Adrenal gland (tissue), 12 donors: Measurements from ENCODE around the gene KIF5C. TPM values are rescaled to one million over a fixed set of nuclear protein-coding genes. Genes with fewer than 3 reads are reported as not detected.

Experiments
- DNase-seq, 7 donors: peaks; one replicate each; pipeline ENCODE4 v3.0.0-alpha.2; 2019 to 2020
- H3K27ac ChIP-seq, 5 donors: fragments of 200-600 bp; sonication (generic) in 4 of 5; 1 replicate in 3 of 5; 2 replicates in 2 of 5; pipeline versions ENCODE4 v1.5.1 to v1.8.0; 2016 to 2020; ENCODE audit warnings: mild to moderate bottlenecking in 1 of 5
- H3K27me3 ChIP-seq: fragments of 200-600 bp; 2 replicates; pipeline ENCODE4 v1.8.0; 2021
- H3K36me3 ChIP-seq, 2 donors: fragments of 200-600 bp; replicated peaks in 1 of 2; 1 replicate in 1 of 2; 2 replicates in 1 of 2; pipeline versions ENCODE4 v1.5.1 to v1.8.0; 2018 to 2022
- H3K4me1 ChIP-seq, 2 donors: fragments of 200-600 bp; replicated peaks in 1 of 2; 1 replicate in 1 of 2; 2 replicates in 1 of 2; pipeline versions ENCODE4 v1.5.1 to v1.8.0; 2018 to 2021
- H3K4me3 ChIP-seq, 4 donors: fragments of 200-600 bp; sonication (generic) in 3 of 4; one replicate each; pipeline ENCODE4 v1.5.1; 2016 to 2018
- H3K9me3 ChIP-seq, 3 donors: fragments of 200-600 bp; sonication (generic) in 1 of 3; replicated peaks in 1 of 3; 1 replicate in 2 of 3; 2 replicates in 1 of 3; pipeline versions ENCODE4 v1.5.1 to v1.8.0; 2016 to 2021
- POLR2A ChIP-seq, 2 donors: fragments of 450-650 bp; IDR thresholded peaks; one replicate each; pipeline ENCODE4 v1.6.1; 2017; ENCODE audit warnings: antibody characterized with exemption in 2 of 2, mild to moderate bottlenecking in 2 of 2, moderate library complexity in 1 of 2
- WGBS, 4 donors: extraction: QIAGEN DNeasy Blood & Tissue Kit in 2 of 4; methylation state at CpG; one replicate each; pipeline versions ENCODE4 v1.1.5 to v1.1.7; 2013 to 2017; 5-methylcytosine and 5-hydroxymethylcytosine counted together
- intact Hi-C, 2 donors: fragments of 100-400 bp; cut with DNase I; formaldehyde crosslinking; loops; one replicate each; pipeline versions ENCODE4 v1.14.1 to v1.15.0; 2022 to 2023
- polyA plus RNA-seq, 3 donors: library from polyadenylated mRNA; stranded (reverse); fragments of 200-250 nt in 2 of 3; fragments of 350-450 nt in 1 of 3; fragmentation: Illumina TruSeq in 1 of 3; extraction: RNeasy Lipid Tissue Mini Kit (QIAGEN cat#74804) in 1 of 3; gene quantifications; one replicate each; pipeline ENCODE4 v1.2.3, GENCODE V29; 2013 to 2014
- total RNA-seq, 9 donors: library from RNA; depleted of rRNA in 4 of 9; stranded (reverse); fragments of >200 nt in 4 of 9; fragments of 120-200 nt in 1 of 9; fragmentation: NEBNext Ultra II Directional in 1 of 9; extraction: Animal tissue kit (Norgen Biotek cat#: 25700) in 1 of 9; gene quantifications; one replicate each; pipeline versions ENCODE4 v1.1.0 to v1.2.4, GENCODE V29; 2013 to 2023
- TF ChIP-seq, protein P1 (sequence below), 6 experiments: fragments of 450-650 bp in 4 of 6; fragments of 200-600 bp in 2 of 6; sonication (generic) in 1 of 6; IDR thresholded peaks; 1 replicate in 5 of 6; 2 replicates in 1 of 6; pipeline versions ENCODE4 v1.5.1 to v1.8.0; 2016 to 2021; ENCODE audit warnings: antibody characterized with exemption in 6 of 6, mild to moderate bottlenecking in 2 of 6, moderate library complexity in 1 of 6
- donor health status: healthy with polysubstance abuse.
- donor health status: Bipolar disorder and iron deficiency.
- donor health status: DM: yes; HTN: yes; CAD: no.
- donor health status: DM: no; HTN: no; CAD: no.
- donor health status: DM: no; HTN: no; CAD: no.
- donor health status: DM: yes; HTN: yes; CAD: no.

The KIF5C gene
- total and polyA plus RNA-seq, 12 donors: 9.1 to 62.1 (median 19.3) TPM

DNA sequence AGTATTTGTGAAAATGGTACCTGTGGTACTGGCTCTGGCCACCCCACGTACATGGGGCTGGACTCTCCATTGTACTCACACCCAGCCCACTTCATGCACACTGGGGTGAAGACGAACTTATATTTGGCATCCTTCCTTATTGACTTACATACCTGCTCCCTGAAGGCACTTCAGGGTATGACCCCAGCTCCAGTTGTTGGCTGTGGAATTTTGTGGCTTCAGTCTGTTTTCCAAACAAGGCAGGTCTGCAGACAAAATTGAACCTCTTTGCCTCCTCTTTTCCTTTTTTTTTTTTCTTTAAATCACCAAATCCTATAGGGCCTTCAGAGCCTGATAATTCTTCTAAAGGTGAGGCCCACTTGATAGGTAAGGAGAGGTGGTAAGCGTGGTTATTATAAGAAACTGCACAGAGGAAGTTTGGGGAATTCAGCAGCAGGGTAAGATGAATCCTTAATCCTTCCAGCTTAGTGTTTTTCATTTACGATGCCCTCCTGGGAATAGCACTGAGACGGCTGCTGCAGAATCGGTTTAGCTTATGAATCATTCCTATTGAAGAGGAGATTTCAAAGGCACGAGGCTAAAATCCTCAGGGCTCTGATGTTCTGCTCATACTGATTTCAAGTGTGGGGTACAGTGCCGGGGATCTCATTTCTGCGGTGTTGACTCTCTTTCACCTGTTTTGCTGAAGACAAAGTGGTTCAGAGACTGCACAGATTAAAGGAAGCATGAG, 55.2 kb downstream of the KIF5C start:
- Histone ChIP-seq H3K27me3 (no peaks in the 10 kb centered on the region), H3K9me3 (no peaks in the 10 kb centered on the region), H3K4me3 (no peak overlapping the region), H3K27ac (no peak overlapping the region), H3K4me1 (no peaks in the 10 kb centered on the region), H3K36me3 (no peaks in the 10 kb centered on the region)
- no peak for DNase-seq
- WGBS, 4 donors: 81 to 88% (median 87%) methylated on average over 9 of the region's 9 CpGs
- TF ChIP-seq, protein P1, sequence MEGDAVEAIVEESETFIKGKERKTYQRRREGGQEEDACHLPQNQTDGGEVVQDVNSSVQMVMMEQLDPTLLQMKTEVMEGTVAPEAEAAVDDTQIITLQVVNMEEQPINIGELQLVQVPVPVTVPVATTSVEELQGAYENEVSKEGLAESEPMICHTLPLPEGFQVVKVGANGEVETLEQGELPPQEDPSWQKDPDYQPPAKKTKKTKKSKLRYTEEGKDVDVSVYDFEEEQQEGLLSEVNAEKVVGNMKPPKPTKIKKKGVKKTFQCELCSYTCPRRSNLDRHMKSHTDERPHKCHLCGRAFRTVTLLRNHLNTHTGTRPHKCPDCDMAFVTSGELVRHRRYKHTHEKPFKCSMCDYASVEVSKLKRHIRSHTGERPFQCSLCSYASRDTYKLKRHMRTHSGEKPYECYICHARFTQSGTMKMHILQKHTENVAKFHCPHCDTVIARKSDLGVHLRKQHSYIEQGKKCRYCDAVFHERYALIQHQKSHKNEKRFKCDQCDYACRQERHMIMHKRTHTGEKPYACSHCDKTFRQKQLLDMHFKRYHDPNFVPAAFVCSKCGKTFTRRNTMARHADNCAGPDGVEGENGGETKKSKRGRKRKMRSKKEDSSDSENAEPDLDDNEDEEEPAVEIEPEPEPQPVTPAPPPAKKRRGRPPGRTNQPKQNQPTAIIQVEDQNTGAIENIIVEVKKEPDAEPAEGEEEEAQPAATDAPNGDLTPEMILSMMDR (IDR thresholded peaks at IDR 0.05): no peak
- TF ChIP-seq POLR2A (IDR thresholded peaks at IDR 0.05): no peak
- intact Hi-C loops: no loop called here

DNA sequence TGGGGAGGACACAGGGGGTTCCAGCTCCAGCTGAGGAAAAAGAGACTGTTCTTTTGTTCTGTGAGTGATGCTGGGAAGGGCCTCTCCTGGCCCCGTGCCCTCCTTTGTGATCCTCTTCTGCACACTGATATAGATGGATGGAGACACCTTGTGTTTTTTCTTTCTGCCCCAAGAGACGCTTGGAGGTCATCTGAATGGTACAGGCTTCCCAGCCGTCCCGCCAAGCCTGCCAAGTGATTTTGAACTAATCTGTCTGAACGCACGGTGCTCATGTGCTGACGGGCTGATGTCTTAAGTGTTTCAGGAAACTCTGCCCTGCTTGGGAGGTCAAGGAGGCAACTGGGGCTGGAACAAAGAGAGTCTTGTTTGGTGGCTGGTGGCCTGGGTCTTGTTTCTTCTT, 57.5 kb downstream of the KIF5C start:
- Histone ChIP-seq H3K27ac (no peak overlapping the region), H3K27me3 (no peaks in the 10 kb centered on the region), H3K4me1 (no peaks in the 10 kb centered on the region), H3K9me3 (no peaks in the 10 kb centered on the region), H3K36me3 (no peaks in the 10 kb centered on the region), H3K4me3 (no peak overlapping the region)
- 45 to 72% (median 60%) methylated on average over 5 to 7 of the region's 7 CpGs for WGBS, 4 donors
- peak in 1 of 7 donors; percentile 15 for DNase-seq
- intact Hi-C loops: no loop called here
- no peak for TF ChIP-seq POLR2A (IDR thresholded peaks at IDR 0.05)
- TF ChIP-seq, protein P1 (IDR thresholded peaks at IDR 0.05): no peak

DNA sequence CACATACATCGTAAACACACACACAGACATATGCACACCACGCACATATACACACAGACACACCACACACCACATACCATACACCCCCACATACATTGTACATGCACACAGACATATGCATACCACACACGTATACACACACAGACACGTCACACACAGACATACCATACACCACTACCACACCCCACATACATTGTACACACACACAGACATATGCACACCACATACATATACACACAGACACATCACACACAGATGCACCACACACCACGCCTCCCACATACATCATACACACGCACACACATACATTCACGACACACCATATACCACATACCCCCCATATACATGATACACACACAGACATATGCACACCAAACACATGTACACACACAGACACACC, 58.4 kb downstream of the KIF5C start:
- H3K36me3 ChIP-seq: no peaks in the 10 kb centered on the region
- no peak for DNase-seq
- H3K9me3 ChIP-seq: no peaks in the 10 kb centered on the region
- no peak overlapping the region for H3K27ac ChIP-seq
- TF ChIP-seq POLR2A (IDR thresholded peaks at IDR 0.05): no peak
- TF ChIP-seq, protein P1 (IDR thresholded peaks at IDR 0.05): no peak
- no peaks in the 10 kb centered on the region for H3K27me3 ChIP-seq
- H3K4me1 ChIP-seq: no peaks in the 10 kb centered on the region
- WGBS, 4 donors: 94 to 97% (median 95%) methylated on average over 7 of the region's 7 CpGs
- H3K4me3 ChIP-seq: no peak overlapping the region
- intact Hi-C loops: no loop called here

DNA sequence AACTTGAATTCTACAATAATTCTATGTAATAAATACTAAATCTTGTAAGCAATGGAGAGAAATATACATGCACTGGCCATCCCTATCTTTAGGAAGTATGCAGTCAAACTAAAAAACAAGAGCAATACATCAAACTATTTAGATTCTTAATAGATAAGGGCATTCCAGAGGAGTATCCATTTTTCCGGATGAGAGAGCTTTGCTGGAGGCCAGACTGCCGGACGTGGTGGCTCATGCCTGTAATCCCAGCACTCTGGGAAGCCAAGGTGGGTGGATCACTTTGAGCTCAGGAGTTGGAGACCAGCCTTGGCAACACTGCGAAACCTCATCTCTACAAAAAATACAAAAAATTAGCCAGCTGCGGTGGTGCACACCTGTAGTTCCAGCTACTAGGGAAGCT, 60.8 kb downstream of the KIF5C start:
- DNase-seq: no peak
- WGBS, 4 donors: 80 to 96% (median 88%) methylated on average over 5 of the region's 5 CpGs
- Histone ChIP-seq H3K9me3 (no peaks in the 10 kb centered on the region), H3K27me3 (no peaks in the 10 kb centered on the region), H3K4me1 (no peaks in the 10 kb centered on the region), H3K4me3 (no peak overlapping the region), H3K27ac (no peak overlapping the region), H3K36me3 (no peaks in the 10 kb centered on the region)
- intact Hi-C loops: no loop called here
- no peak for TF ChIP-seq POLR2A (IDR thresholded peaks at IDR 0.05)
- TF ChIP-seq, protein P1 (IDR thresholded peaks at IDR 0.05): no peak
